HepG2 (cell line): Measurements from ENCODE around the gene HID1. TPM values are rescaled to one million over a fixed set of nuclear protein-coding genes. Genes with fewer than 3 reads are reported as not detected.

Source experiments
- EP300 ChIP-seq, 3 experiments: sonication (generic) in 1 of 3; formaldehyde crosslinking in 1 of 3; IDR thresholded peaks; 2 replicates each; pipeline versions ENCODE4 v1.5.1 to v1.6.1; 2011 to 2020; ENCODE audit warnings: low read depth in 2 of 3, low read length in 2 of 3, borderline replicate concordance in 1 of 3, improper control_type of control experiment in 1 of 3, mild to moderate bottlenecking in 1 of 3, missing genetic modification reagents in 1 of 3, moderate library complexity in 1 of 3
- ERF ChIP-seq: IDR thresholded peaks from 2 replicates; pipeline ENCODE4 v1.6.1; 2018; ENCODE audit warnings: missing biosample characterization, missing genetic modification reagents
- HOMEZ ChIP-seq: IDR thresholded peaks from 2 replicates; pipeline ENCODE4 v1.6.1; 2016; ENCODE audit warnings: low read depth
- MED13 ChIP-seq: sonication (generic); formaldehyde crosslinking; IDR thresholded peaks from 2 replicates; pipeline ENCODE4 v1.5.0; 2020; ENCODE audit warnings: missing genetic modification reagents
- NR2F2 ChIP-seq: IDR thresholded peaks from 2 replicates; pipeline ENCODE4 v1.6.1; 2012; ENCODE audit warnings: low read depth, inconsistent platforms, borderline replicate concordance
- PREB ChIP-seq: sonication (generic); formaldehyde crosslinking; IDR thresholded peaks from 2 replicates; pipeline ENCODE4 v1.4.0; 2020; ENCODE audit warnings: missing genetic modification reagents
- RELA ChIP-seq: sonication (generic); formaldehyde crosslinking; IDR thresholded peaks from 2 replicates; pipeline ENCODE4 v1.4.0; 2020; ENCODE audit warnings: missing genetic modification reagents
- TEAD2 ChIP-seq: sonication (generic); formaldehyde crosslinking; IDR thresholded peaks from 2 replicates; pipeline ENCODE4 v1.9.0; 2021; ENCODE audit warnings: missing genetic modification reagents
- THAP9 ChIP-seq: sonication (generic); formaldehyde crosslinking; IDR thresholded peaks from 2 replicates; pipeline ENCODE4; 2020; ENCODE audit warnings: missing genetic modification reagents, mild to moderate bottlenecking, borderline replicate concordance
- ZNF253 ChIP-seq: sonication (generic); formaldehyde crosslinking; IDR thresholded peaks from 2 replicates; pipeline ENCODE4 v1.8.0; 2022; ENCODE audit warnings: mild to moderate bottlenecking, missing genetic modification reagents, borderline replicate concordance
- ZNF317 ChIP-seq: sonication (generic); formaldehyde crosslinking; IDR thresholded peaks from 2 replicates; pipeline ENCODE4 v1.5.0; 2020; ENCODE audit warnings: mild to moderate bottlenecking, missing genetic modification reagents
- ZNF333 ChIP-seq: sonication (generic); formaldehyde crosslinking; IDR thresholded peaks from 2 replicates; pipeline ENCODE4 v1.4.0; 2020; ENCODE audit warnings: mild to moderate bottlenecking, missing genetic modification reagents, borderline replicate concordance
- ZNF609 ChIP-seq: sonication (generic); formaldehyde crosslinking; IDR thresholded peaks from 2 replicates; pipeline ENCODE4 v1.4.0; 2020; ENCODE audit warnings: mild to moderate bottlenecking, missing genetic modification reagents, borderline replicate concordance
- ZSCAN30 ChIP-seq: sonication (generic); formaldehyde crosslinking; IDR thresholded peaks from 2 replicates; pipeline ENCODE4 v1.5.0; 2020; ENCODE audit warnings: mild to moderate bottlenecking, missing genetic modification reagents
- polyA plus RNA-seq, 8 experiments: library from polyadenylated mRNA; depleted of rRNA in 3 of 8; stranded (reverse) in 7 of 8; unstranded in 1 of 8; fragments of >200 nt; fragmentation: Illumina TruSeq in 4 of 8; extraction: Trizol in 4 of 8; gene quantifications; 2 replicates each; pipeline versions ENCODE4 v1.2.1 to v1.2.3, GENCODE V29; 2011 to 2016; ENCODE audit warnings: low read depth in 4 of 8, missing spikeins in 1 of 8, mixed read lengths in 1 of 8; ENCODE audit not compliant: insufficient read depth in 1 of 8
- total RNA-seq, 5 experiments: library from RNA; depleted of rRNA; stranded (reverse); fragments of >200 nt; fragmentation: Illumina TruSeq; extraction: Trizol; gene quantifications; 2 replicates each; pipeline ENCODE4 v1.2.3, GENCODE V29; 2016; ENCODE audit warnings: low read depth in 1 of 5
- TF ChIP-seq, protein P1 (sequence below): sonication (generic); formaldehyde crosslinking; IDR thresholded peaks from 2 replicates; pipeline ENCODE4 v1.4.0; 2020; ENCODE audit warnings: missing genetic modification reagents

Gene HID1
- total and polyA plus RNA-seq, 2 of the 13 experiments (the other 11 are each of a cell fraction or from before 2014, with no cell fraction given): 2.1 to 10.6 TPM

DNA sequence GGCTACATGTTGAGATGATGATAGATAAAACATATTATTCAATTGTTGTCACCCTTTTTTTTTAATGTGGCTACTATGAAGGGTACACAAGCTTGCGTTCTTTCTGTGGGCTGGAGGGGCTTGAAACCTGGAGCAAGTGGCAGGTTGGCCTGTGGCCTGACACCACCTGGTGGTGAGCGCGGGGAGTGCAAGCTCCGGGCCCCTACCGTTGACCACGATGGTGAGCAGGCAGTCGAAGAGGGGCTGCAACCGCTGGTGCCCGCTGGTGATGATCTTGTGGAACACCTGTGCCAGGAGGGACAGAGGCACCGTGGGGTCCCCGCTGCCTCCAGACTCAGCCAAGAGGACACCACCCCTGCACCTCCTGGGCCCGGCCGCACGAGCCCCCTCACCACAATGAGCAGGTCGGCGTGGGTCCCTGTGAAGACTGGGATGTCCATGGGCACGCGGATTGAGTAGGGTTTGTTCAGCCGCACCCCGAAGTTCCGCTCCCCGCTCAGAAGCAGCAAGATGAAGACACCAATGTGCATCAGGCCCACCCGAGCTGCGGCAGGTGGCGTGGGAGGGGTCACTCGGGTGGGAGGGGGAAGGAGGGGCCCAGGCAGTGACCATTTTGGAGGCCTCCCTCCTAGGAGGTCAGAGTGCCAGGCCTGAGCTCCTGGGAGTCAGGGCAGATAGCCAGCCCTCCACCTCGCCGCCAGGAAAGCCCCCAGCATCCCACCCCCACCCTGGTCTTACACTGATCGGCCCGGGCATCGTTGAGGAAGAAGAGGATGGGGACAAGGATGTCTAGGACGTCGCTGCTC, 14.4 kb downstream of the HID1 start (continued):
- TF ChIP-seq ZNF609 (CRISPR knock-in tag): no peak
- TF ChIP-seq ZSCAN30 (CRISPR knock-in tag): no peak
- peak; percentile 27; the same call in 1 of the 2 replicates for TF ChIP-seq THAP9 (CRISPR knock-in tag)
- 0 out of 2 replicates have a peak, but pooled peaks have one; percentile 62 for TF ChIP-seq ERF (CRISPR knock-in tag)
- TF ChIP-seq NR2F2: no peak
- TF ChIP-seq, protein P1, sequence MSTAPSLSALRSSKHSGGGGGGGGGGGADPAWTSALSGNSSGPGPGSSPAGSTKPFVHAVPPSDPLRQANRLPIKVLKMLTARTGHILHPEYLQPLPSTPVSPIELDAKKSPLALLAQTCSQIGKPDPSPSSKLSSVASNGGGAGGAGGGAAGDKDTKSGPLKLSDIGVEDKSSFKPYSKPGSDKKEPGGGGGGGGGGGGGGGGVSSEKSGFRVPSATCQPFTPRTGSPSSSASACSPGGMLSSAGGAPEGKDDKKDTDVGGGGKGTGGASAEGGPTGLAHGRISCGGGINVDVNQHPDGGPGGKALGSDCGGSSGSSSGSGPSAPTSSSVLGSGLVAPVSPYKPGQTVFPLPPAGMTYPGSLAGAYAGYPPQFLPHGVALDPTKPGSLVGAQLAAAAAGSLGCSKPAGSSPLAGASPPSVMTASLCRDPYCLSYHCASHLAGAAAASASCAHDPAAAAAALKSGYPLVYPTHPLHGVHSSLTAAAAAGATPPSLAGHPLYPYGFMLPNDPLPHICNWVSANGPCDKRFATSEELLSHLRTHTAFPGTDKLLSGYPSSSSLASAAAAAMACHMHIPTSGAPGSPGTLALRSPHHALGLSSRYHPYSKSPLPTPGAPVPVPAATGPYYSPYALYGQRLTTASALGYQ (CRISPR knock-in tag): no peak
- TF ChIP-seq HOMEZ (CRISPR knock-in tag): no peak
- 0 out of 2 replicates have a peak, but pooled peaks have one; percentile 57 for TF ChIP-seq RELA (CRISPR knock-in tag)
- no peak for TF ChIP-seq EP300 (IDR thresholded peaks at IDR 0.05; ENCODE audit: low read depth in 2 of 2, low read length in 2 of 2)
- no peak for TF ChIP-seq EP300 (CRISPR knock-in tag; IDR thresholded peaks at IDR 0.05; ENCODE audit: borderline replicate concordance)
- no peak for TF ChIP-seq PREB (CRISPR knock-in tag)
- TF ChIP-seq ZNF317 (CRISPR knock-in tag): no peak
- TF ChIP-seq MED13 (CRISPR knock-in tag): no peak
- TF ChIP-seq ZNF253 (CRISPR knock-in tag): no peak
- TF ChIP-seq ZNF333: no peak
- TF ChIP-seq TEAD2 (CRISPR knock-in tag): no peak
